GM12874 (cell line): ENCODE measurements around the gene CDH18.

Experiments used
- CTCF ChIP-seq: IDR thresholded peaks from 2 replicates; pipeline ENCODE4 v1.5.1; 2011; ENCODE audit warnings: low read depth, mild to moderate bottlenecking, control low read depth, low read length, moderate library complexity; ENCODE audit not compliant: insufficient read depth

The CDH18 gene

GRCh38 chr5:19733612-19734495 is 254.1 kb downstream of the CDH18 start:
- TF ChIP-seq CTCF, result no peak

- no peak for TF ChIP-seq CTCF
Measured at GRCh38 chr5:19728571-19728970, 259.4 kb downstream of the CDH18 start.

GRCh38 chr5:19719109-19719508 is 268.9 kb downstream of the CDH18 start:
- TF ChIP-seq CTCF, result no peak

GRCh38 chr5:19713740-19714139 is 274.3 kb downstream of the CDH18 start:
- TF ChIP-seq CTCF, result no peak

GRCh38 chr5:19709403-19709802 is 278.6 kb downstream of the CDH18 start:
- TF ChIP-seq CTCF, result no peak

- no peak for TF ChIP-seq CTCF
Measured at GRCh38 chr5:19706776-19707175, 281.2 kb downstream of the CDH18 start.

GRCh38 chr5:19701731-19702130 is 286.3 kb downstream of the CDH18 start:
- no peak for TF ChIP-seq CTCF
